ENCODE data around the gene PDE4D. TPM values are rescaled to one million over a fixed set of nuclear protein-coding genes. Genes with fewer than 3 reads are reported as not detected.

The PDE4D gene
- total and polyA plus RNA-seq, 8 donors, result 1.5 to 7.1 (median 3.1) TPM

GRCh38 chr5:59814537-59814872 is 79.0 kb downstream of the PDE4D start:
- Histone ChIP-seq H3K9me3 (no peaks in the 10 kb centered on the region), H3K27me3 (no peaks in the 10 kb centered on the region), H3K4me3 (no peak overlapping the region), H3K27ac (no peak overlapping the region), H3K4me1 (no peaks in the 10 kb centered on the region), H3K36me3 (no peaks in the 10 kb centered on the region)
- intact Hi-C loops (cut with DNase I), result no loop called here
- DNase-seq (no peak), ATAC-seq (no peak), FAIRE-seq (no peak)
- TF ChIP-seq CTCF (IDR thresholded peaks at IDR 0.05), result no peak
- WGBS, 2 donors, result 80 to 91% methylated on average over 2 of the region's 2 CpGs

GRCh38 chr5:59813761-59814536 is 79.6 kb downstream of the PDE4D start:
- H3K27me3 ChIP-seq, result no peaks in the 10 kb centered on the region
- FAIRE-seq (no peak), ATAC-seq (peak; percentile 55 to 85 (median 74)), DNase-seq (no peak)
- WGBS, 2 donors, result 29 to 32% methylated on average over 8 of the region's 8 CpGs
- H3K4me3 ChIP-seq, result no peak overlapping the region
- H3K9me3 ChIP-seq, result no peaks in the 10 kb centered on the region
- H3K4me1 ChIP-seq, result no peaks in the 10 kb centered on the region
- intact Hi-C loops (cut with DNase I), result no loop called here
- H3K27ac ChIP-seq, result no peak overlapping the region
- H3K36me3 ChIP-seq, result no peaks in the 10 kb centered on the region
- TF ChIP-seq CTCF (IDR thresholded peaks at IDR 0.05), result peak in 3 of 4 donors; percentile 28 to 29 (median 28)

GRCh38 chr5:59810041-59810440 is 83.5 kb downstream of the PDE4D start:
- intact Hi-C loops (cut with DNase I), result no loop called here
- Histone ChIP-seq H3K4me3 (peak overlapping the region in 2 of 4 donors; percentile 16 to 22), H3K4me1 (no peaks in the 10 kb centered on the region), H3K27ac (no peak overlapping the region), H3K36me3 (no peaks in the 10 kb centered on the region), H3K27me3 (no peaks in the 10 kb centered on the region), H3K9me3 (no peaks in the 10 kb centered on the region)
- WGBS, 2 donors, result 1% methylated on average over 14 of the region's 14 CpGs
- FAIRE-seq (peak; percentile 94), ATAC-seq (peak; percentile 63 to 85 (median 82)), DNase-seq (peak; percentile 46 to 83 (median 68))
- TF ChIP-seq CTCF (IDR thresholded peaks at IDR 0.05), result peak; percentile 81 to 87 (median 84)

GRCh38 chr5:59807806-59808205 is 85.7 kb downstream of the PDE4D start:
- H3K9me3 ChIP-seq, result no peaks in the 10 kb centered on the region
- no peak for ATAC-seq
- TF ChIP-seq CTCF (IDR thresholded peaks at IDR 0.05), result no peak
- no peak overlapping the region for H3K27ac ChIP-seq
- no peaks in the 10 kb centered on the region for H3K27me3 ChIP-seq
- DNase-seq, result no peak
- no peak for FAIRE-seq
- WGBS, 2 donors, result 68 to 75% methylated on average over 3 of the region's 3 CpGs
- H3K36me3 ChIP-seq, result no peaks in the 10 kb centered on the region
- intact Hi-C loops (cut with DNase I), result loop anchor here in 1 of 3 donors (10.0 kb wide), 1 partner anchor 857 kb away; no protein-coding TSS in a partner anchor
- no peak overlapping the region for H3K4me3 ChIP-seq
- H3K4me1 ChIP-seq, result no peaks in the 10 kb centered on the region

- DNase-seq, result no peak
- Histone ChIP-seq H3K36me3 (no peaks in the 10 kb centered on the region), H3K4me3 (no peak overlapping the region), H3K27me3 (no peaks in the 10 kb centered on the region), H3K27ac (no peak overlapping the region), H3K9me3 (no peaks in the 10 kb centered on the region), H3K4me1 (peaks cover 0 to 12% (median 0%) of the 10 kb centered on the region in 3 donors)
- TF ChIP-seq CTCF (IDR thresholded peaks at IDR 0.05), result no peak
- intact Hi-C loops (cut with DNase I), result loop anchor here in 1 of 3 donors (10.0 kb wide), 1 partner anchor 864 kb away; no protein-coding TSS in a partner anchor
- peak in 2 of 4 donors; percentile 3 to 20 for ATAC-seq
- no peak for FAIRE-seq
- WGBS, 2 donors, result 85 to 87% methylated on average over 1 of the region's 1 CpG
Measured at GRCh38 chr5:59800347-59800893, 93.1 kb downstream of the PDE4D start.

Measured in pancreas (tissue), 10 donors.